Natural killer cell (primary cell): ENCODE measurements around the gene VMP1. TPM values are rescaled to one million over a fixed set of nuclear protein-coding genes. Genes with fewer than 3 reads are reported as not detected.
"Not testable (repeated sequence)": the region's sequence is repeated elsewhere in the genome, so short reads cannot be mapped to it uniquely, and the experiment has no call there.

Experiments
- ATAC-seq, 3 donors: fragments of 150-1000 bp in 2 of 3; fragments of 200-7000 bp in 1 of 3; cut with Tn5 transposase; 1 replicate in 1 of 3; 2 replicates in 2 of 3; pipeline ENCODE4 v1.10.0; 2021; ENCODE audit warnings: mild to moderate bottlenecking in 2 of 3, moderate library complexity in 2 of 3
- DNase-seq, 2 donors: peaks; one replicate each; pipeline versions ENCODE4 v3.0.0 to v3.0.0-alpha.2; 2013 to 2021; ENCODE audit warnings: mixed read lengths in 1 of 2
- H3K27ac ChIP-seq: one replicate; pipeline ENCODE4 v1.5.1; 2013; ENCODE audit warnings: mild to moderate bottlenecking, low read length
- H3K27me3 ChIP-seq: one replicate; pipeline ENCODE4 v1.6.1; 2013; ENCODE audit warnings: low read length; ENCODE audit not compliant: control insufficient read depth, insufficient read depth
- H3K36me3 ChIP-seq: one replicate; pipeline ENCODE4 v1.6.1; 2013; ENCODE audit warnings: low read length; ENCODE audit not compliant: control insufficient read depth, insufficient read depth
- H3K4me1 ChIP-seq: one replicate; pipeline ENCODE4 v1.6.1; 2013; ENCODE audit warnings: low read length; ENCODE audit not compliant: control insufficient read depth, insufficient read depth
- H3K4me3 ChIP-seq: one replicate; pipeline ENCODE4 v1.5.1; 2013; ENCODE audit warnings: low read length
- H3K9me3 ChIP-seq: one replicate; pipeline ENCODE4 v1.6.1; 2013; ENCODE audit warnings: low read length; ENCODE audit not compliant: control insufficient read depth, insufficient read depth
- H3K27ac Mint-ChIP-seq, 2 donors: one replicate each; pipeline ENCODE4 v1.8.0; 2022; ENCODE audit warnings: mild to moderate bottlenecking in 2 of 2, mixed read lengths in 2 of 2, moderate library complexity in 1 of 2
- H3K27me3 Mint-ChIP-seq, 2 donors: one replicate each; pipeline ENCODE4 v1.8.0; 2022; ENCODE audit warnings: low read depth in 2 of 2, mixed read lengths in 2 of 2
- H3K36me3 Mint-ChIP-seq: one replicate; pipeline ENCODE4 v1.8.0; 2022; ENCODE audit warnings: mixed read lengths
- H3K4me1 Mint-ChIP-seq, 2 donors: one replicate each; pipeline ENCODE4 v1.8.0; 2022; ENCODE audit warnings: mixed read lengths in 2 of 2
- H3K4me3 Mint-ChIP-seq: one replicate; pipeline ENCODE4 v1.8.0; 2022; ENCODE audit warnings: mild to moderate bottlenecking, moderate library complexity, mixed read lengths
- H3K9me3 Mint-ChIP-seq, 2 donors: one replicate each; pipeline ENCODE4 v1.8.0; 2022; ENCODE audit warnings: mixed read lengths in 2 of 2
- CTCF ChIP-seq: fragments of 200-600 bp; IDR thresholded peaks from one replicate; pipeline ENCODE4 v1.8.0; 2022; ENCODE audit warnings: antibody characterized with exemption
- WGBS: methylation state at CpG from one replicate; pipeline ENCODE4 v1.1.7; 2013; ENCODE audit warnings: missing lambda C conversion rate; ENCODE audit not compliant: insufficient coverage; 5-methylcytosine and 5-hydroxymethylcytosine counted together
- intact Hi-C: fragments of 100-400 bp; cut with micrococcal nuclease; formaldehyde crosslinking; loops from one replicate; pipeline ENCODE4 v1.14.2; 2022
- total RNA-seq, 4 donors: library from RNA; stranded (reverse); fragments of 120-200 nt in 1 of 4; gene quantifications; one replicate each; pipeline versions ENCODE4 v1.2.3 to v1.2.4, GENCODE V29; 2013 to 2022

Gene VMP1
- total RNA-seq, 3 donors from 2014 or later (not counting 1 experiment from before 2014, with no cell fraction given): 136 to 175 (median 162) TPM

- intact Hi-C loops: loop anchor here (1.0 to 5.0 kb wide), 3 partner anchors 84 to 284 kb away; no protein-coding TSS in a partner anchor
- Histone ChIP-seq H3K4me1 (no peaks in the 10 kb centered on the region), H3K27ac (no peak overlapping the region), H3K9me3 (peaks cover under 1% of the 10 kb centered on the region), H3K36me3 (peaks cover 3% of the 10 kb centered on the region), H3K4me3 (no peak overlapping the region), H3K27me3 (no peaks in the 10 kb centered on the region)
- no peaks in the 10 kb centered on the region for H3K36me3 Mint-ChIP-seq
- H3K4me1 Mint-ChIP-seq: peaks cover 0 to 9% of the 10 kb centered on the region in 2 donors
- WGBS: no CpG with 5 or more reads among the region's 3 CpGs
- peak; percentile 91 to 99 (median 97) for ATAC-seq
- H3K27me3 Mint-ChIP-seq: no peaks in the 10 kb centered on the region
- H3K4me3 Mint-ChIP-seq: peak overlapping the region; percentile 21
- peak overlapping the region; percentile 61 to 68 for H3K27ac Mint-ChIP-seq
- DNase-seq: peak in 1 of 2 donors; percentile 90
- TF ChIP-seq CTCF: peak; percentile 75
- no peaks in the 10 kb centered on the region for H3K9me3 Mint-ChIP-seq
Observed at GRCh38 chr17:59753522-59754467, 46.3 kb downstream of the VMP1 start.

GRCh38 chr17:59754552-59754951, 47.1 kb downstream of the VMP1 start:
- Mint-ChIP-seq H3K4me3 (no peak overlapping the region), H3K36me3 (peaks cover 5% of the 10 kb centered on the region), H3K9me3 (peaks cover 0 to under 1% of the 10 kb centered on the region in 2 donors), H3K27me3 (no peaks in the 10 kb centered on the region), H3K4me1 (peaks cover 0 to 9% of the 10 kb centered on the region in 2 donors), H3K27ac (peak overlapping the region in 1 of 2 donors; percentile 68)
- Histone ChIP-seq H3K36me3 (peaks cover 3% of the 10 kb centered on the region), H3K4me1 (no peaks in the 10 kb centered on the region), H3K27ac (no peak overlapping the region), H3K4me3 (no peak overlapping the region), H3K9me3 (peaks cover 5% of the 10 kb centered on the region), H3K27me3 (no peaks in the 10 kb centered on the region)
- intact Hi-C loops: loop anchor here (5.0 kb wide), 2 partner anchors 83 to 283 kb away; no protein-coding TSS in a partner anchor
- DNase-seq: peak in 1 of 2 donors; percentile 28
- TF ChIP-seq CTCF: no peak
- ATAC-seq: no peak

- H3K36me3 Mint-ChIP-seq, H3K4me1 ChIP-seq, H3K4me3 Mint-ChIP-seq, intact Hi-C loops, DNase-seq, H3K4me3 ChIP-seq, H3K27me3 Mint-ChIP-seq, ATAC-seq, H3K4me1 Mint-ChIP-seq, H3K9me3 ChIP-seq, H3K27me3 ChIP-seq, H3K27ac ChIP-seq, H3K36me3 ChIP-seq, H3K9me3 Mint-ChIP-seq: not testable (repeated sequence)
- 96% methylated on average over 11 of the region's 12 CpGs for WGBS
- H3K27ac Mint-ChIP-seq: peak overlapping the region in 1 of 2 donors; percentile 45
Observed at GRCh38 chr17:59755069-59755468, 47.6 kb downstream of the VMP1 start.

- ATAC-seq: no peak
- Mint-ChIP-seq H3K27ac (peak overlapping the region in 1 of 2 donors; percentile 36), H3K4me1 (peaks cover 0 to 9% of the 10 kb centered on the region in 2 donors), H3K36me3 (peaks cover 8% of the 10 kb centered on the region), H3K4me3 (no peak overlapping the region), H3K9me3 (peaks cover 0 to 2% of the 10 kb centered on the region in 2 donors), H3K27me3 (no peaks in the 10 kb centered on the region)
- Histone ChIP-seq H3K27ac (no peak overlapping the region), H3K36me3 (peaks cover 3% of the 10 kb centered on the region), H3K4me3 (no peak overlapping the region), H3K9me3 (peaks cover 5% of the 10 kb centered on the region), H3K4me1 (no peaks in the 10 kb centered on the region), H3K27me3 (no peaks in the 10 kb centered on the region)
- intact Hi-C loops: no loop called here
- no peak for TF ChIP-seq CTCF
- WGBS: no CpG with 5 or more reads among the region's 3 CpGs
- DNase-seq: no peak
Observed at GRCh38 chr17:59756236-59756818, 48.9 kb downstream of the VMP1 start.
